MCF 10A (cell line): ENCODE measurements around the gene CSNK2A2. TPM values are rescaled to one million over a fixed set of nuclear protein-coding genes. Genes with fewer than 3 reads are reported as not detected.

Experiments
- BruUV-seq: library from RNA; stranded (reverse); fragments of 400-500 nt; replicated peaks from 2 replicates; lab custom pipeline; 2021; lab: Mats Ljungman, UMichigan
- CTCF ChIA-PET: fragments of 300-600 bp; sonication (Branson Sonifier 250); formaldehyde crosslinking; extraction: SDS; loops from one replicate; lab custom pipeline; 2021; ENCODE audit warnings: antibody characterized with exemption, inconsistent platforms; lab: Yijun Ruan, JAX
- POLR2A ChIA-PET: fragments of 300-600, 350-650 bp; sonication (Branson Sonifier 250); formaldehyde crosslinking; extraction: SDS; loops from one replicate; lab custom pipeline; 2020; ENCODE audit warnings: antibody characterized with exemption, inconsistent platforms; lab: Yijun Ruan, JAX
- DNase-seq: peaks from one replicate; pipeline ENCODE4 v3.0.0-alpha.2; 2018; ENCODE audit not compliant: unreplicated experiment
- H3K27ac Mint-ChIP-seq: one replicate; pipeline ENCODE4 v1.8.0; 2022; ENCODE audit warnings: mild to moderate bottlenecking, low read depth, mixed read lengths; ENCODE audit not compliant: unreplicated experiment
- H3K27me3 Mint-ChIP-seq: one replicate; pipeline ENCODE4 v1.8.0; 2022; ENCODE audit warnings: mixed read lengths; ENCODE audit not compliant: insufficient read depth, unreplicated experiment
- H3K36me3 Mint-ChIP-seq: one replicate; pipeline ENCODE4 v1.8.0; 2022; ENCODE audit warnings: mild to moderate bottlenecking, moderate library complexity, mixed read lengths; ENCODE audit not compliant: insufficient read depth, unreplicated experiment
- H3K4me1 Mint-ChIP-seq: one replicate; pipeline ENCODE4 v1.8.0; 2022; ENCODE audit warnings: mixed read lengths; ENCODE audit not compliant: insufficient read depth, unreplicated experiment
- H3K4me3 Mint-ChIP-seq: one replicate; pipeline ENCODE4 v1.8.0; 2022; ENCODE audit warnings: mild to moderate bottlenecking, moderate library complexity, mixed read lengths; ENCODE audit not compliant: unreplicated experiment
- H3K9me3 Mint-ChIP-seq: one replicate; pipeline ENCODE4 v1.8.0; 2022; ENCODE audit warnings: mixed read lengths; ENCODE audit not compliant: unreplicated experiment
- CTCF ChIP-seq: fragments of 200-600 bp; IDR thresholded peaks from one replicate; pipeline ENCODE4 v1.8.0; 2022; ENCODE audit warnings: antibody characterized with exemption, mild to moderate bottlenecking; ENCODE audit not compliant: unreplicated experiment
- intact Hi-C: fragments of 100-400 bp; cut with micrococcal nuclease; formaldehyde crosslinking; loops from 2 replicates; pipeline ENCODE4 v1.14.1; 2022
- total RNA-seq: library from RNA; stranded (reverse); gene quantifications from 2 replicates; pipeline ENCODE4 v1.2.3, GENCODE V29; 2022

The CSNK2A2 gene
- total RNA-seq, 1 experiment from 2014 or later, result 97.2 TPM

GRCh38 chr16:58170223-58170622, 27.7 kb downstream of the CSNK2A2 start:
- no peak overlapping the region for H3K4me3 Mint-ChIP-seq
- H3K9me3 Mint-ChIP-seq, result no peaks in the 10 kb centered on the region
- DNase-seq, result no peak
- no peaks in the 10 kb centered on the region for H3K27me3 Mint-ChIP-seq
- H3K36me3 Mint-ChIP-seq, result peaks cover 81% of the 10 kb centered on the region
- intact Hi-C loops, result no loop called here
- no peak for TF ChIP-seq CTCF
- no peaks in the 10 kb centered on the region for H3K4me1 Mint-ChIP-seq
- ChIA-PET CTCF (interaction anchor here (0.7 kb wide), 2 partner anchors 41 to 151 kb away, joined by 3 to 4 read pairs; no protein-coding TSS in a partner anchor), POLR2A (interaction anchor here (0.7 to 1.0 kb wide), 2 partner anchors 20 to 219 kb away, joined by 3 read pairs; no protein-coding TSS in a partner anchor)
- BruUV-seq, result no TSS peak
- H3K27ac Mint-ChIP-seq, result no peak overlapping the region

- CTCF ChIA-PET, result interaction anchor here (0.5 kb wide), 1 partner anchor 22 kb away, joined by 7 read pairs; no protein-coding TSS in a partner anchor
- TF ChIP-seq CTCF, result no peak
- Mint-ChIP-seq H3K27ac (no peak overlapping the region), H3K4me3 (no peak overlapping the region), H3K9me3 (no peaks in the 10 kb centered on the region), H3K27me3 (no peaks in the 10 kb centered on the region), H3K4me1 (no peaks in the 10 kb centered on the region), H3K36me3 (peaks cover 49% of the 10 kb centered on the region)
- no TSS peak for BruUV-seq
- intact Hi-C loops, result no loop called here
- no peak for DNase-seq
- POLR2A ChIA-PET, result interaction anchor here (0.6 kb wide), 1 partner anchor 356 kb away, joined by 3 read pairs; no protein-coding TSS in a partner anchor
Observed at GRCh38 chr16:58160855-58161254, 37.1 kb downstream of the CSNK2A2 start.

GRCh38 chr16:58158725-58159124, 39.2 kb downstream of the CSNK2A2 start:
- DNase-seq, result no peak
- no peak for TF ChIP-seq CTCF
- Mint-ChIP-seq H3K27ac (no peak overlapping the region), H3K36me3 (peaks cover 27% of the 10 kb centered on the region), H3K4me3 (no peak overlapping the region), H3K9me3 (no peaks in the 10 kb centered on the region), H3K27me3 (no peaks in the 10 kb centered on the region), H3K4me1 (no peaks in the 10 kb centered on the region)
- ChIA-PET CTCF (interaction anchor here (0.8 kb wide), 1 partner anchor 17 kb away, joined by 3 read pairs; no protein-coding TSS in a partner anchor), POLR2A (interaction anchor here (1.4 kb wide), 1 partner anchor 16 kb away, joined by 4 read pairs; no protein-coding TSS in a partner anchor)
- BruUV-seq, result no TSS peak
- intact Hi-C loops, result no loop called here

- POLR2A ChIA-PET, result interaction anchor here (1.4 kb wide), 1 partner anchor 17 kb away, joined by 4 read pairs; no protein-coding TSS in a partner anchor
- Mint-ChIP-seq H3K27ac (peak overlapping the region; percentile 26), H3K9me3 (no peaks in the 10 kb centered on the region), H3K27me3 (no peaks in the 10 kb centered on the region), H3K36me3 (peaks cover 21% of the 10 kb centered on the region), H3K4me1 (no peaks in the 10 kb centered on the region), H3K4me3 (no peak overlapping the region)
- intact Hi-C loops, result no loop called here
- CTCF ChIA-PET, result interaction anchor here (0.8 kb wide), 1 partner anchor 17 kb away, joined by 3 read pairs; no protein-coding TSS in a partner anchor
- BruUV-seq, result no TSS peak
- no peak for DNase-seq
- TF ChIP-seq CTCF, result no peak
Observed at GRCh38 chr16:58157951-58158540, 39.9 kb downstream of the CSNK2A2 start.
